VCaP (cell line): Measurements from ENCODE around the gene MTA3.
"Not testable (repeated sequence)": the region's sequence is repeated elsewhere in the genome, so short reads cannot be mapped to it uniquely, and the experiment has no call there.

Experiments used
- H3K27ac ChIP-seq: fragments of 450-650 bp; 2 replicates; pipeline ENCODE4 v1.5.1; 2017
- TF ChIP-seq, protein P1 (sequence below): fragments of 450-650 bp; conservative IDR thresholded peaks from 2 replicates; pipeline ENCODE4 v1.5.1; 2017; ENCODE audit warnings: mild to moderate bottlenecking, moderate library complexity

The MTA3 gene

DNA sequence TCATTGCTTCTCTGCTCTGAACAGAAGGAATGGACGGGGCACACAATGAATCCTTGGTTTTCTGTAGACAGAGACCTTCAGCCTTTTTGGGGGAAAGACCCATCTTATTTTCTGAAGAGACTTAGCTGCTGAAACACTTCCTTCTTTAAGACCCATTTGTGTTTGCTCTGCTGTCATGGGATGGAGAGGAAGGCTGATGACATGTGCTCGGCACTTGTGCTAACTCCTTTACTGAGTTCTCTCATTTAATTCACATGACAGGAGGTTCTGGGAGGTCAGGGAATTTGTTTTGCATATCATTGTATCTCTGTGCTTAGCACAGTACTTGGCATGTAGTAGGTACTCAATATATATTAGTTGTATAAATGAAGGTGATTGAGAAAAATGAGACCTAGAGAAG lies 156.5 kb downstream of the MTA3 start:
- TF ChIP-seq, protein P1, sequence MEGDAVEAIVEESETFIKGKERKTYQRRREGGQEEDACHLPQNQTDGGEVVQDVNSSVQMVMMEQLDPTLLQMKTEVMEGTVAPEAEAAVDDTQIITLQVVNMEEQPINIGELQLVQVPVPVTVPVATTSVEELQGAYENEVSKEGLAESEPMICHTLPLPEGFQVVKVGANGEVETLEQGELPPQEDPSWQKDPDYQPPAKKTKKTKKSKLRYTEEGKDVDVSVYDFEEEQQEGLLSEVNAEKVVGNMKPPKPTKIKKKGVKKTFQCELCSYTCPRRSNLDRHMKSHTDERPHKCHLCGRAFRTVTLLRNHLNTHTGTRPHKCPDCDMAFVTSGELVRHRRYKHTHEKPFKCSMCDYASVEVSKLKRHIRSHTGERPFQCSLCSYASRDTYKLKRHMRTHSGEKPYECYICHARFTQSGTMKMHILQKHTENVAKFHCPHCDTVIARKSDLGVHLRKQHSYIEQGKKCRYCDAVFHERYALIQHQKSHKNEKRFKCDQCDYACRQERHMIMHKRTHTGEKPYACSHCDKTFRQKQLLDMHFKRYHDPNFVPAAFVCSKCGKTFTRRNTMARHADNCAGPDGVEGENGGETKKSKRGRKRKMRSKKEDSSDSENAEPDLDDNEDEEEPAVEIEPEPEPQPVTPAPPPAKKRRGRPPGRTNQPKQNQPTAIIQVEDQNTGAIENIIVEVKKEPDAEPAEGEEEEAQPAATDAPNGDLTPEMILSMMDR = no peak
- H3K27ac ChIP-seq = no peak overlapping the region

- no peak overlapping the region for H3K27ac ChIP-seq
Measured at GRCh38 chr2:42725657-42726056, 157.2 kb downstream of the MTA3 start.

DNA sequence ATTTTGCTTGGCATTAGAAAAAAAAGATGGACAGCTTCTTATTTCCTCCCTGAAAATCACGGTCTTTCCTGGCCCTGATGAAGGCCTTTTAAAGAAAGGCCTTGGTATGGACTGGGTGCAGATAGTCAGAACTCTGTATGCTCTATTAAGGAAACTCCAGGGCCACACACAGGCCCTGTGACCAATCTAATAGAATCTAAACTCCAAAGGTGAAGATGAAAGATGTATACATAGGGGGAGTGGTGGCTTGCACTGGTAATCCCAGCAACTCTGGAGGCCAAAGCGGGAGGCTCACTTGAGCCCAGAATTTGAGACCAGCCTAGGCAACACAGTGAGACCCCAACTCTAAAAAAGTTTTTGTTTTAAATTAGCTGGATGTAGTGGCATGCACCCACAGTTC lies 158.2 kb downstream of the MTA3 start:
- TF ChIP-seq, protein P1 = no peak
- H3K27ac ChIP-seq = no peak overlapping the region

More at GRCh38 chr2:42725657-42726056, 157.2 kb downstream of the MTA3 start:
- TF ChIP-seq, protein P1 = no peak

GRCh38 chr2:42731316-42731715 lies 162.9 kb downstream of the MTA3 start:
- not testable (repeated sequence) for H3K27ac ChIP-seq

DNA sequence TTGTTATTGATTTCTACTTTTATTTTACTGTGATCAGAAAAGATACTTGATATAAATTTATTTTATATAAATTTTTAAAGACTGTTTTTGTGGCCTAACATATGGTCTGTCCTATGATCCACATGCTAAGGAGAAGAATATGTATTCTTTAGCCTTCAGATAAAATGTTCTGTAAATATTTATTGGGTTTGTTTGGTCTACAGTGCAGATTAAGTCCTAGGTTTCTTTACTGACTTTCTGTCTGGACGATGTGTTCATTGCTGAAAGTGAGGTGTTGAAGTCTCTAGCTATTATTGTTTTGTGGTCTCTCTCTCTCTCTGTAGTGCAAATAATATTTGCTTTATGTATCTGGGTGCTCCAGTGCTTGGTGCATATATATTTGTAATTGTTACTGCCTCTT lies 165.4 kb downstream of the MTA3 start:
- TF ChIP-seq, protein P1 = no peak

GRCh38 chr2:42736598-42737322 lies 168.3 kb downstream of the MTA3 start:
- TF ChIP-seq, protein P1 = no peak
- H3K27ac ChIP-seq = no peak overlapping the region

More for the DNA sequence above, 165.4 kb downstream of the MTA3 start:
- H3K27ac ChIP-seq = 0 out of 2 replicates have a peak overlapping the region, but pooled peaks have one; percentile 8

- no peak overlapping the region for H3K27ac ChIP-seq
- TF ChIP-seq, protein P1 = no peak
Measured at GRCh38 chr2:42741140-42741539, 172.7 kb downstream of the MTA3 start.
